HG02870 (cell line): ENCODE data around the gene PLA2G4D.

ENCODE experiments used
- ATAC-seq: cut with Tn5 transposase; IDR thresholded peaks from one replicate; pipeline ENCODE4 v1.9.1; 2021; ENCODE audit warnings: mild to moderate bottlenecking, moderate library complexity; ENCODE audit not compliant: unreplicated experiment

Gene PLA2G4D

GRCh38 chr15:42094512-42094963, at the start of gene PLA2G4D:
TSS of gene PLA2G4D (minus strand) at chr15:42094562. CDS start at chr15:42094459, 103 bp downstream.
- ATAC-seq, result no peak

GRCh38 chr15:42143356-42143755, 49.0 kb upstream of the PLA2G4D start:
- ATAC-seq, result no peak

- no peak for ATAC-seq
These were observed 47.7 kb upstream of the PLA2G4D start for GRCh38 chr15:42141795-42142667.

- no peak for ATAC-seq
These were observed 46.9 kb upstream of the PLA2G4D start for GRCh38 chr15:42141246-42141645.

GRCh38 chr15:42140383-42141070, 46.2 kb upstream of the PLA2G4D start:
- no peak for ATAC-seq

GRCh38 chr15:42139596-42139995, 45.2 kb upstream of the PLA2G4D start:
- no peak for ATAC-seq

- ATAC-seq, result no peak
These were observed 44.6 kb upstream of the PLA2G4D start for GRCh38 chr15:42138968-42139386.

GRCh38 chr15:42138411-42138810, 44.0 kb upstream of the PLA2G4D start:
- ATAC-seq, result no peak

- no peak for ATAC-seq
These were observed 43.3 kb upstream of the PLA2G4D start for GRCh38 chr15:42137461-42138261.

- ATAC-seq, result no peak
These were observed 42.2 kb upstream of the PLA2G4D start for GRCh38 chr15:42136513-42136912.

- no peak for ATAC-seq
These were observed 41.0 kb upstream of the PLA2G4D start for GRCh38 chr15:42135351-42135750.

- no peak for ATAC-seq
These were observed 40.4 kb upstream of the PLA2G4D start for GRCh38 chr15:42134617-42135245.

- no peak for ATAC-seq
These were observed 39.6 kb upstream of the PLA2G4D start for GRCh38 chr15:42133886-42134502.

GRCh38 chr15:42133356-42133755, 39.0 kb upstream of the PLA2G4D start:
- ATAC-seq, result no peak

GRCh38 chr15:42131826-42132806, 37.8 kb upstream of the PLA2G4D start:
- ATAC-seq, result no peak

- no peak for ATAC-seq
These were observed 36.6 kb upstream of the PLA2G4D start for GRCh38 chr15:42131006-42131405.

GRCh38 chr15:42130246-42130986, 36.1 kb upstream of the PLA2G4D start:
- ATAC-seq, result no peak

- no peak for ATAC-seq
These were observed 35.0 kb upstream of the PLA2G4D start for GRCh38 chr15:42129364-42129763.
